SU-DHL-6 (cell line): Measurements from ENCODE around the gene DRD4.
A peak's percentile ranks its signal among the peaks of the same experiment; 100 is the strongest.

Experiments used
- H2AFZ ChIP-seq: fragments of 200-600 bp; sonication (generic); 2 replicates; pipeline ENCODE4 v1.6.1; 2014; ENCODE audit warnings: low read depth, mild to moderate bottlenecking, moderate library complexity, mixed read lengths, antibody characterized with exemption, low read length; ENCODE audit not compliant: severe bottlenecking
- H3F3A ChIP-seq: fragments of 200-600 bp; shearing (Covaris generic); 2 replicates; pipeline ENCODE4 v1.6.0; 2016; ENCODE audit warnings: antibody characterized with exemption, mild to moderate bottlenecking; ENCODE audit not compliant: insufficient read depth
- H3K27ac ChIP-seq: fragments of 200-600 bp; sonication (generic); 2 replicates; pipeline ENCODE4 v1.5.1; 2016; ENCODE audit warnings: low read depth, mild to moderate bottlenecking, low read length, moderate library complexity, mixed read lengths
- H3K27me3 ChIP-seq: fragments of 200-600 bp; sonication (generic), shearing (Covaris generic); 2 replicates; pipeline ENCODE4 v1.6.0; 2014; ENCODE audit warnings: mild to moderate bottlenecking, low read length
- H3K36me3 ChIP-seq: fragments of 200-600 bp; sonication (generic); 2 replicates; pipeline ENCODE4 v1.6.1; 2014; ENCODE audit warnings: mild to moderate bottlenecking, low read length, mixed read lengths
- H3K4me2 ChIP-seq: fragments of 300-600, 200-600 bp; shearing (Covaris generic), sonication (generic); 2 replicates; pipeline ENCODE4 v1.6.0; 2014; ENCODE audit warnings: low read length, low read depth, mild to moderate bottlenecking; ENCODE audit not compliant: poor library complexity, severe bottlenecking
- H3K4me3 ChIP-seq: fragments of 200-600 bp; sonication (generic); 2 replicates; pipeline ENCODE4 v1.5.1; 2014; ENCODE audit warnings: antibody characterized with exemption, low read length, mild to moderate bottlenecking, mixed read lengths; ENCODE audit not compliant: insufficient read depth, poor library complexity, severe bottlenecking
- H3K79me2 ChIP-seq: fragments of 200-600 bp; sonication (generic); 2 replicates; pipeline ENCODE4 v1.6.1; 2014; ENCODE audit warnings: mild to moderate bottlenecking, low read length, moderate library complexity; ENCODE audit not compliant: insufficient read depth
- H3K9ac ChIP-seq: fragments of 200-600 bp; sonication (generic); 2 replicates; pipeline ENCODE4 v1.7.0; 2014; ENCODE audit warnings: mild to moderate bottlenecking, low read length
- H3K9me2 ChIP-seq: fragments of 200-600 bp; sonication (generic); replicated peaks from 2 replicates; pipeline ENCODE4 v1.6.1; 2014; ENCODE audit warnings: low read length; ENCODE audit not compliant: insufficient read depth
- H3K9me3 ChIP-seq: fragments of 200-600 bp; sonication (generic); 2 replicates; pipeline ENCODE4 v1.6.1; 2014; ENCODE audit warnings: low read length, mixed read lengths; ENCODE audit not compliant: insufficient read depth
- H4K20me1 ChIP-seq: fragments of 200-600 bp; sonication (generic); 2 replicates; pipeline ENCODE4 v1.6.1; 2014; ENCODE audit warnings: low read depth, mild to moderate bottlenecking, antibody characterized with exemption, low read length, moderate library complexity, mixed read lengths
- CTCF ChIP-seq: fragments of 200-600 bp; sonication (generic); IDR thresholded peaks from one replicate; pipeline ENCODE4 v1.5.1; 2017; ENCODE audit warnings: antibody characterized with exemption, mild to moderate bottlenecking, low read length, moderate library complexity; ENCODE audit not compliant: insufficient read depth, poor library complexity, severe bottlenecking
- EZH2phosphoT487 ChIP-seq: fragments of 200-600 bp; sonication (generic), shearing (Covaris generic); conservative IDR thresholded peaks from 2 replicates; pipeline ENCODE4 v1.6.1; 2018; ENCODE audit warnings: mild to moderate bottlenecking, antibody characterized with exemption, low read length, moderate library complexity, mixed read lengths

Gene DRD4

GRCh38 chr11:612201-612960 is 24.7 kb upstream of the DRD4 start:
- Histone ChIP-seq H3K9ac (no peak overlapping the region), H3K4me2 (no peak overlapping the region), H3F3A (peaks cover 10% of the 10 kb centered on the region), H3K79me2 (no peaks in the 10 kb centered on the region), H3K27me3 (no peaks in the 10 kb centered on the region), H3K9me2 (no peaks in the 10 kb centered on the region), H3K4me3 (no peak overlapping the region), H3K9me3 (no peaks in the 10 kb centered on the region), H2AFZ (no peak overlapping the region), H3K36me3 (no peaks in the 10 kb centered on the region), H3K27ac (no peak overlapping the region), H4K20me1 (no peaks in the 10 kb centered on the region; the same call in 1 of the 2 replicates)
- no peak for TF ChIP-seq EZH2phosphoT487

DNA sequence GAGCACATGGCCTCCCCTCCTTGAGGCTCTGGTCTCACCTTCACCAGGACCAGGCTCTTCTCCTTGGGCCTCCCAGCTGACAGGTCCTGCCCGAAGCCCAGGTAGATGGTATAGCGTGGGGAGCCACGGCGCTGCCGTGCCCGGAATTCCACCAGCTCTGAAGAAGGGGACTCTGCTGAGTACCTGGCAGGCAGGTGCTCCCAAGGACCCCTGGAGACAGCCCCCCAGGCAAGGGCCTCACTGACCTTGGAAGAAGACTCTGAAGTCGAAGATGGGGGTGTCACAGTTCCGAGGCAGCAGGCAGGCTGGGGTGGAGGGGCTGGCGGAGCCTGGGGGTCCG is 24.1 kb upstream of the DRD4 start:
- no peaks in the 10 kb centered on the region for H3K36me3 ChIP-seq

DNA sequence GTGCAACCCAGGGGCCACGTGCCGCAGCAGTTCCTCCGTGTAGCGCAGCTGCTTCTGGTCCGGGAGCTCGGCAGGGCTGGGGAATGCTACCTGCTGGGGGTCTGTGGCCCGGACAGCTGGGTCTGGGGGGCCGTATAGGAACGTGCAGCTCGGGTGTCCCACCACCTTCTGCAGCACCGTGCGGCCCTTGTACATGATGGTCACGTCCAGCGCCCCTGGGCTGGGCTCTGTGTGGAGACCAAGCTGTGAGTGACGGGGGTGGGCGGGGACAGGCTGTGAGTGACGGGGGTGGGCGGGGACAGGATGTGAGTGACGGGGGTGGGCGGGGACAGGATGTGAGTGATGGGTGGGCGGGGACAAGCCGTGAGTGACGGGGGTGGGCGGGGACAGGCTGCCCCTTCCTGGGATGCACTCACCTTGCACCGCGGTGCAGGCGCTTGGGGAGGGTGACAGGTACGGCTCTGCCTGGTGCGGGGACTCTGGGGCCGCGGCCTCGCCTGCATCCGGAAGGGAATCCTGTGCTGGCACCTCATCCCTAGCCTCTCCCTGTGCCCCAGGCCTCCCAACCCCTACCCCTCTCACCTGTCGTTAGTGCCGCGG is 23.6 kb upstream of the DRD4 start:
- H3K79me2 ChIP-seq, result no peaks in the 10 kb centered on the region
- no peaks in the 10 kb centered on the region for H3K36me3 ChIP-seq
- no peak overlapping the region for H3K4me3 ChIP-seq
- no peak overlapping the region for H3K27ac ChIP-seq
- no peak overlapping the region for H3K4me2 ChIP-seq
- H3K9me2 ChIP-seq, result no peaks in the 10 kb centered on the region
- H3K27me3 ChIP-seq, result no peaks in the 10 kb centered on the region
- no peak overlapping the region for H2AFZ ChIP-seq
- H3K9me3 ChIP-seq, result no peaks in the 10 kb centered on the region
- H3K9ac ChIP-seq, result no peak overlapping the region
- peaks cover 10% of the 10 kb centered on the region for H3F3A ChIP-seq
- no peaks in the 10 kb centered on the region; the same call in 1 of the 2 replicates for H4K20me1 ChIP-seq
- TF ChIP-seq EZH2phosphoT487 (no peak), CTCF (no peak)

More for the DNA sequence above, 24.1 kb upstream of the DRD4 start:
- peaks cover 10% of the 10 kb centered on the region for H3F3A ChIP-seq
- no peaks in the 10 kb centered on the region for H3K9me2 ChIP-seq
- no peaks in the 10 kb centered on the region for H3K79me2 ChIP-seq
- TF ChIP-seq CTCF (no peak), EZH2phosphoT487 (no peak)
- no peak overlapping the region for H3K4me2 ChIP-seq
- H3K9me3 ChIP-seq, result no peaks in the 10 kb centered on the region
- no peak overlapping the region for H2AFZ ChIP-seq
- no peaks in the 10 kb centered on the region; the same call in 1 of the 2 replicates for H4K20me1 ChIP-seq
- H3K4me3 ChIP-seq, result no peak overlapping the region
- no peak overlapping the region for H3K27ac ChIP-seq
- H3K27me3 ChIP-seq, result no peaks in the 10 kb centered on the region
- H3K9ac ChIP-seq, result no peak overlapping the region

GRCh38 chr11:614021-614622 is 22.9 kb upstream of the DRD4 start:
- Histone ChIP-seq H3K4me2 (no peak overlapping the region), H3F3A (peaks cover 10% of the 10 kb centered on the region), H3K9me3 (no peaks in the 10 kb centered on the region), H4K20me1 (no peaks in the 10 kb centered on the region; the same call in 1 of the 2 replicates), H3K36me3 (no peaks in the 10 kb centered on the region), H3K4me3 (no peak overlapping the region), H2AFZ (no peak overlapping the region), H3K79me2 (no peaks in the 10 kb centered on the region), H3K27ac (peak overlapping the region; percentile 14), H3K27me3 (no peaks in the 10 kb centered on the region), H3K9me2 (no peaks in the 10 kb centered on the region), H3K9ac (no peak overlapping the region)
- no peak for TF ChIP-seq EZH2phosphoT487
- no peak for TF ChIP-seq CTCF
